ENCODE data around the gene GRIK1.

Gene GRIK1

DNA sequence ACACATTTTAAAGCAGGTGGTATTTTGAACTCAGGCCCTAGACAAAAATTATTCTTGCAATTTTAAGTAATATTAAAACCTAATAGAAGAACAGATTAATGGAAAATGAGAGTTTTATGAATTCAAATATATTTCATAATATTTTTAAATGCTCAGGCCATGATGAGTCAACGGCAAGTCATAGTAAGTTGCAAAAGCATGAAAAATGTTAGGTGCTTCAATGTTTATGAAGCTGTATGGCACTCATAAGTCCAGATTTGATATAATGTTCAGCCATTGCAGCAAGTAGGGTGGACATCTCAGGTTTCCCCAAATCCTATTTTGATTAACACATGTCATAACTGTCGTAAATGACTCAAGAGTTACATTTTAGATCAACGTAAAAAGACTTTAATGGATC lies 112.6 kb downstream of the GRIK1 start:
- no peaks in the 10 kb centered on the region for H3K4me1 ChIP-seq (ENCODE audit: control insufficient read depth, insufficient read depth, low read length)
- peaks cover 10% of the 10 kb centered on the region for H3K9me3 ChIP-seq (ENCODE audit: control insufficient read depth, low read length)
- H3K9ac ChIP-seq (ENCODE audit: low read length) = no peak overlapping the region
- no peaks in the 10 kb centered on the region for H3K27me3 ChIP-seq (replicated peaks; ENCODE audit: control insufficient read depth, insufficient read depth, low read length)
- H3K4me3 ChIP-seq (ENCODE audit: low read length) = no peak overlapping the region
- H3K36me3 ChIP-seq (ENCODE audit: control insufficient read depth, insufficient read depth, low read length, severe bottlenecking) = no peaks in the 10 kb centered on the region
- peak; percentile 1 for DNase-seq (ENCODE audit: low read depth)

- Histone ChIP-seq H3K36me3 (ENCODE audit: control insufficient read depth, insufficient read depth, low read length, severe bottlenecking) (no peaks in the 10 kb centered on the region), H3K4me3 (ENCODE audit: low read length) (no peak overlapping the region), H3K9me3 (ENCODE audit: control insufficient read depth, low read length) (peaks cover 5% of the 10 kb centered on the region), H3K4me1 (ENCODE audit: control insufficient read depth, insufficient read depth, low read length) (no peaks in the 10 kb centered on the region), H3K9ac (ENCODE audit: low read length) (no peak overlapping the region), H3K27me3 (replicated peaks; ENCODE audit: control insufficient read depth, insufficient read depth, low read length) (no peaks in the 10 kb centered on the region)
- DNase-seq (ENCODE audit: low read depth) = no peak
Observed at GRCh38 chr21:29826386-29826785, 113.4 kb downstream of the GRIK1 start.

DNA sequence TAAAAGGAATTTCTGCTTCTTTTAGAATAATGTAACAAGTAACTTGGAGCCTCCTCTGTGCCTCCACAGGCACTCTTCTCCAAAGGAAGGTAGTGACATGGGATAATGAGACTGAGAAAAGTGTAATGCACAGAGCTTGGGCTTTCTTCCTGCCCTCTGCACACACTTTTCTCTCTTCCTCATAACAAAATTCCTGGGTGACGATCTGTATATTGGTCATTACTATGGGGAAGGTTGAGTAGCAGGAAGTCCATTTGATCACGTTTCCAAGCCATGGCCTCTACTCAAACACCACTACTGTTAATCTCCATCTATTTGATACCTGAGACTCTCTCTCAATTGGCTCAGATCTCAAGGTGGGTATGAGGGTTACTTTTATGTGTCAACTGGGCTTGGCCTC lies 113.9 kb downstream of the GRIK1 start:
- no peak for DNase-seq (ENCODE audit: low read depth)
- Histone ChIP-seq H3K9me3 (ENCODE audit: control insufficient read depth, low read length) (peaks cover 5% of the 10 kb centered on the region), H3K9ac (ENCODE audit: low read length) (no peak overlapping the region)

DNA sequence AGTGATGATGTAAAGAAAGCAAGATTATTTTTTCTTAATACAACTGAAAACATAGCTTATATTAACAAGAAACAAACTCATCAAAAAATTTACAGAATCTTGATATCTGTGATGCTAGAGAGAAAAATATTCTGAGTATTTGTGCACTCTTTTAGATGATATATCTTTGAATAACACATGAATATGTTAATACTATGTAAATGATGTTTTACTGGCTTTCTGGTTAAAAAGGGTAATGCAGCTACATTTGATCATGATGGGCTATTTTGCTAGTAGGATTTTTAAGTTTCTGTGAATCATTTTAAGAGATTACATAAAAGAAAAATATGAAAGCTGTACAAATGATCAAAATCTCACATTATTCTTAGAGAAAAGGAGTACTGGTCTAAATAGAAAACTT lies 114.5 kb downstream of the GRIK1 start:
- DNase-seq (ENCODE audit: low read depth) = no peak
- peaks cover 5% of the 10 kb centered on the region for H3K9me3 ChIP-seq (ENCODE audit: control insufficient read depth, low read length)
- H3K36me3 ChIP-seq (ENCODE audit: control insufficient read depth, insufficient read depth, low read length, severe bottlenecking) = no peaks in the 10 kb centered on the region
- H3K4me1 ChIP-seq (ENCODE audit: control insufficient read depth, insufficient read depth, low read length) = no peaks in the 10 kb centered on the region
- H3K4me3 ChIP-seq (ENCODE audit: low read length) = no peak overlapping the region
- no peaks in the 10 kb centered on the region for H3K27me3 ChIP-seq (replicated peaks; ENCODE audit: control insufficient read depth, insufficient read depth, low read length)
- H3K9ac ChIP-seq (ENCODE audit: low read length) = no peak overlapping the region

More for the DNA sequence above, 113.9 kb downstream of the GRIK1 start:
- Histone ChIP-seq H3K4me3 (ENCODE audit: low read length) (no peak overlapping the region), H3K4me1 (ENCODE audit: control insufficient read depth, insufficient read depth, low read length) (no peaks in the 10 kb centered on the region), H3K36me3 (ENCODE audit: control insufficient read depth, insufficient read depth, low read length, severe bottlenecking) (no peaks in the 10 kb centered on the region), H3K27me3 (replicated peaks; ENCODE audit: control insufficient read depth, insufficient read depth, low read length) (no peaks in the 10 kb centered on the region)

DNA sequence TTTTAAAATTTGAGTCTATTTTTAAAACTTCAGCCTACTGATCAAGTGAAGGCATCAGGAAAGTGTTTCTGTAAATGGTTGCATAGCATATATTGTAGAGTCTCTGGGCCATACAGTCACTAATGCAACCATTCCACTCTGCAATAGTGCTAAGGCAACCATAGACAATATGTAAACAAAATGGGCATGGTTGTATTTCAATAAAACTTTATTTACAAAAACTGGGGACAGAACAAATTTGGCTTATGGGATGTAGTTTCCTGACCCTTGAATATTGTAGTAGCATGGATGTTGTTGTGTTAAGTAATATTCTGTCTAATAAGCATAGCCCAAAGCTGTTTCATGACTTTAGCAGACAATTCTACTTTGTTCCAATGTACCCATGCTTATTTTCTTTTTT lies 117.7 kb downstream of the GRIK1 start:
- no peaks in the 10 kb centered on the region for H3K4me1 ChIP-seq (ENCODE audit: control insufficient read depth, insufficient read depth, low read length)
- H3K4me3 ChIP-seq (ENCODE audit: low read length) = no peak overlapping the region
- H3K9ac ChIP-seq (ENCODE audit: low read length) = no peak overlapping the region
- H3K9me3 ChIP-seq (ENCODE audit: control insufficient read depth, low read length) = no peaks in the 10 kb centered on the region
- no peaks in the 10 kb centered on the region for H3K27me3 ChIP-seq (replicated peaks; ENCODE audit: control insufficient read depth, insufficient read depth, low read length)
- H3K36me3 ChIP-seq (ENCODE audit: control insufficient read depth, insufficient read depth, low read length, severe bottlenecking) = no peaks in the 10 kb centered on the region
- no peak for DNase-seq (ENCODE audit: low read depth)

GRCh38 chr21:29821230-29821629 lies 118.6 kb downstream of the GRIK1 start:
- no peaks in the 10 kb centered on the region for H3K36me3 ChIP-seq (ENCODE audit: control insufficient read depth, insufficient read depth, low read length, severe bottlenecking)
- H3K9ac ChIP-seq (ENCODE audit: low read length) = no peak overlapping the region
- no peaks in the 10 kb centered on the region for H3K27me3 ChIP-seq (replicated peaks; ENCODE audit: control insufficient read depth, insufficient read depth, low read length)
- no peaks in the 10 kb centered on the region for H3K9me3 ChIP-seq (ENCODE audit: control insufficient read depth, low read length)
- no peak overlapping the region for H3K4me3 ChIP-seq (ENCODE audit: low read length)
- no peaks in the 10 kb centered on the region for H3K4me1 ChIP-seq (ENCODE audit: control insufficient read depth, insufficient read depth, low read length)
- DNase-seq (ENCODE audit: low read depth) = no peak

DNA sequence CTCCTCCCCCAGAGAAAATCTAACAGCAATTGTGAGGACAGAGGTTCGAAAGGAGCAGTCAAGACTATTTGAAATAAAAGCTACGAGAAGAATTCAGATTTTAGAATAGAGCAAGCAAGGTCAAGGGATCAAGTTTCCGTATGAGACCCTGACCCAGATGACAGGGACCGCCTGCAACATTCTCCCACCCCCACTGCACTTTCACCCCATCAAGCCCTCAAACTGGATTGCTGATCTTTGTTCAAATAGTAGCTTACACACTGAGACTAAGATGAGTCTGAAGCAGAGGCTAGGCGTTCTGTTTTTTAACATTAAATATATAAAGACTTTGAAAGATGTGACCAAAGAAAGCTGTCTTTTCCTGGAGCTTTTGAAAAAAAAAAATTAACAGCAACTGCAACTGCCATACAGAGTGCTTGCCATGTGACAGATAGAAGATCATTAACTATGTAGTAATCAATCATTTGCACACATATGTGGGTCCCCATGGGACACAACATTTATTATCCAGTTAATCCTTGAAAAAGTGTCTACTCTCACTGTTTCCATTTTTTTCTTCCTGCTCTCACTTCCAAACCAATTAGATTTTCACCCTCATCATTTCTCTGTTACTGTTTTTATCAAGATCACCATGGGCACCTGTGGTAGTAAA lies 120.0 kb downstream of the GRIK1 start:
- no peak overlapping the region for H3K4me3 ChIP-seq (ENCODE audit: low read length)
- no peaks in the 10 kb centered on the region for H3K36me3 ChIP-seq (ENCODE audit: control insufficient read depth, insufficient read depth, low read length, severe bottlenecking)

GRCh38 chr21:29818383-29818921 lies 121.3 kb downstream of the GRIK1 start:
- Histone ChIP-seq H3K4me3 (ENCODE audit: low read length) (no peak overlapping the region), H3K4me1 (ENCODE audit: control insufficient read depth, insufficient read depth, low read length) (no peaks in the 10 kb centered on the region), H3K27me3 (replicated peaks; ENCODE audit: control insufficient read depth, insufficient read depth, low read length) (no peaks in the 10 kb centered on the region), H3K9me3 (ENCODE audit: control insufficient read depth, low read length) (no peaks in the 10 kb centered on the region), H3K36me3 (ENCODE audit: control insufficient read depth, insufficient read depth, low read length, severe bottlenecking) (no peaks in the 10 kb centered on the region), H3K9ac (ENCODE audit: low read length) (no peak overlapping the region)
- no peak for DNase-seq (ENCODE audit: low read depth)

More for the DNA sequence above, 120.0 kb downstream of the GRIK1 start:
- H3K4me1 ChIP-seq (ENCODE audit: control insufficient read depth, insufficient read depth, low read length) = no peaks in the 10 kb centered on the region
- H3K9ac ChIP-seq (ENCODE audit: low read length) = no peak overlapping the region
- H3K9me3 ChIP-seq (ENCODE audit: control insufficient read depth, low read length) = no peaks in the 10 kb centered on the region
- no peak for DNase-seq (ENCODE audit: low read depth)
- H3K27me3 ChIP-seq (replicated peaks; ENCODE audit: control insufficient read depth, insufficient read depth, low read length) = no peaks in the 10 kb centered on the region

GRCh38 chr21:29817450-29817849 lies 122.3 kb downstream of the GRIK1 start:
- Histone ChIP-seq H3K27me3 (replicated peaks; ENCODE audit: control insufficient read depth, insufficient read depth, low read length) (no peaks in the 10 kb centered on the region), H3K9ac (ENCODE audit: low read length) (no peak overlapping the region), H3K4me1 (ENCODE audit: control insufficient read depth, insufficient read depth, low read length) (no peaks in the 10 kb centered on the region), H3K4me3 (ENCODE audit: low read length) (no peak overlapping the region), H3K36me3 (ENCODE audit: control insufficient read depth, insufficient read depth, low read length, severe bottlenecking) (no peaks in the 10 kb centered on the region), H3K9me3 (ENCODE audit: control insufficient read depth, low read length) (no peaks in the 10 kb centered on the region)
- DNase-seq (ENCODE audit: low read depth) = no peak

DNA sequence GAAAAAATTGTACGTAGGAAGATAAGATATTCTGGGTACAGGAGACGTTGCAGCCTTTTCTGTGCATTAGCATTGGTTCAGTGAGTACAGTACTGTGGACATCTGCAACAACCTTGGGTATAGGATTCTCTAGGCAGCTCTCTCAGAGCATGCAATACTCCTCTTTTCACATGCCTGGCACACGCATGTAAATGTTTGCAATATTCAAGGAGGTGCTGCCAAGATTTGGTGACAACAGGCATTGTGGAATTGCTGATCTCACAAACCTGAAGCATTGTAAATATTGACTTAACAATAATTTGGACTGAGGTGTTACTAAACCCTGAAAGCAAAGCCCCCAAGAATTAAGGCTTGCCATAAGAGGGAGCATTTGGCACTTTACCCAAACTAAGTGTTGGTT lies 126.8 kb downstream of the GRIK1 start:
- H3K36me3 ChIP-seq (ENCODE audit: control insufficient read depth, insufficient read depth, low read length, severe bottlenecking) = no peaks in the 10 kb centered on the region
- DNase-seq (ENCODE audit: low read depth) = no peak
- no peaks in the 10 kb centered on the region for H3K27me3 ChIP-seq (replicated peaks; ENCODE audit: control insufficient read depth, insufficient read depth, low read length)
- H3K4me1 ChIP-seq (ENCODE audit: control insufficient read depth, insufficient read depth, low read length) = no peaks in the 10 kb centered on the region
- no peak overlapping the region for H3K4me3 ChIP-seq (ENCODE audit: low read length)
- no peak overlapping the region for H3K9ac ChIP-seq (ENCODE audit: low read length)
- no peaks in the 10 kb centered on the region for H3K9me3 ChIP-seq (ENCODE audit: control insufficient read depth, low read length)

GRCh38 chr21:29810871-29811270 lies 128.9 kb downstream of the GRIK1 start:
- Histone ChIP-seq H3K9ac (ENCODE audit: low read length) (no peak overlapping the region), H3K4me3 (ENCODE audit: low read length) (no peak overlapping the region), H3K4me1 (ENCODE audit: control insufficient read depth, insufficient read depth, low read length) (no peaks in the 10 kb centered on the region), H3K9me3 (ENCODE audit: control insufficient read depth, low read length) (no peaks in the 10 kb centered on the region), H3K36me3 (ENCODE audit: control insufficient read depth, insufficient read depth, low read length, severe bottlenecking) (no peaks in the 10 kb centered on the region), H3K27me3 (replicated peaks; ENCODE audit: control insufficient read depth, insufficient read depth, low read length) (no peaks in the 10 kb centered on the region)
- DNase-seq (ENCODE audit: low read depth) = no peak

GRCh38 chr21:29808153-29808552 lies 131.6 kb downstream of the GRIK1 start:
- H3K4me3 ChIP-seq (ENCODE audit: low read length) = no peak overlapping the region
- DNase-seq (ENCODE audit: low read depth) = no peak
- no peaks in the 10 kb centered on the region for H3K36me3 ChIP-seq (ENCODE audit: control insufficient read depth, insufficient read depth, low read length, severe bottlenecking)
- no peaks in the 10 kb centered on the region for H3K9me3 ChIP-seq (ENCODE audit: control insufficient read depth, low read length)
- H3K4me1 ChIP-seq (ENCODE audit: control insufficient read depth, insufficient read depth, low read length) = no peaks in the 10 kb centered on the region
- H3K9ac ChIP-seq (ENCODE audit: low read length) = no peak overlapping the region
- peaks cover 3% of the 10 kb centered on the region for H3K27me3 ChIP-seq (replicated peaks; ENCODE audit: control insufficient read depth, insufficient read depth, low read length)

Data from adipocyte (in vitro differentiated cells).